ENCODE results near the gene ZBTB6.

DNA sequence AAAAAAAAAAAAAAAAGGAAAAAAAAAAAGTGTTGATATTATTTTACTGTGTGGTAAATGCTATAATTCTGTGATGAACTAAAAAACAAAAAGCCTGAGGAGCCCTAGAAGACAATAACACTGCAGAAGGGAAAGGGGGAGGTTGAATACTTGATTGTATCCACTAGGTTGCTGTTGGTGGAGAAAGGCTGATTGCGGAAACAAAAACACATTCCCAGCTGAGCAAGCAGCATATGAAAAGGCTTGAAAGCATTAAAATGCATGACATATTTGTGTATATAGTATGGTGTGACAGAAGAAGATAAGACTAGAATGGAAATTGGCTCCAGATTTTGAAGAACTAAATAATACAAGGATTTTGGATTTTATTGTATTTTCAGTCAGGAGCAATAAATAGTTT, 36.6 kb upstream of the ZBTB6 start:
- no peak for TF ChIP-seq POLR2AphosphoS5 (IDR thresholded peaks at IDR 0.05)
- no peak for TF ChIP-seq POLR2A (IDR thresholded peaks at IDR 0.05)
- TF ChIP-seq, protein P1, sequence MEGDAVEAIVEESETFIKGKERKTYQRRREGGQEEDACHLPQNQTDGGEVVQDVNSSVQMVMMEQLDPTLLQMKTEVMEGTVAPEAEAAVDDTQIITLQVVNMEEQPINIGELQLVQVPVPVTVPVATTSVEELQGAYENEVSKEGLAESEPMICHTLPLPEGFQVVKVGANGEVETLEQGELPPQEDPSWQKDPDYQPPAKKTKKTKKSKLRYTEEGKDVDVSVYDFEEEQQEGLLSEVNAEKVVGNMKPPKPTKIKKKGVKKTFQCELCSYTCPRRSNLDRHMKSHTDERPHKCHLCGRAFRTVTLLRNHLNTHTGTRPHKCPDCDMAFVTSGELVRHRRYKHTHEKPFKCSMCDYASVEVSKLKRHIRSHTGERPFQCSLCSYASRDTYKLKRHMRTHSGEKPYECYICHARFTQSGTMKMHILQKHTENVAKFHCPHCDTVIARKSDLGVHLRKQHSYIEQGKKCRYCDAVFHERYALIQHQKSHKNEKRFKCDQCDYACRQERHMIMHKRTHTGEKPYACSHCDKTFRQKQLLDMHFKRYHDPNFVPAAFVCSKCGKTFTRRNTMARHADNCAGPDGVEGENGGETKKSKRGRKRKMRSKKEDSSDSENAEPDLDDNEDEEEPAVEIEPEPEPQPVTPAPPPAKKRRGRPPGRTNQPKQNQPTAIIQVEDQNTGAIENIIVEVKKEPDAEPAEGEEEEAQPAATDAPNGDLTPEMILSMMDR (IDR thresholded peaks at IDR 0.05), result no peak
- no peak for TF ChIP-seq EP300 (IDR thresholded peaks at IDR 0.05; ENCODE audit: low read depth)
